Measurements from ENCODE around the gene UBE2G1.

DNA sequence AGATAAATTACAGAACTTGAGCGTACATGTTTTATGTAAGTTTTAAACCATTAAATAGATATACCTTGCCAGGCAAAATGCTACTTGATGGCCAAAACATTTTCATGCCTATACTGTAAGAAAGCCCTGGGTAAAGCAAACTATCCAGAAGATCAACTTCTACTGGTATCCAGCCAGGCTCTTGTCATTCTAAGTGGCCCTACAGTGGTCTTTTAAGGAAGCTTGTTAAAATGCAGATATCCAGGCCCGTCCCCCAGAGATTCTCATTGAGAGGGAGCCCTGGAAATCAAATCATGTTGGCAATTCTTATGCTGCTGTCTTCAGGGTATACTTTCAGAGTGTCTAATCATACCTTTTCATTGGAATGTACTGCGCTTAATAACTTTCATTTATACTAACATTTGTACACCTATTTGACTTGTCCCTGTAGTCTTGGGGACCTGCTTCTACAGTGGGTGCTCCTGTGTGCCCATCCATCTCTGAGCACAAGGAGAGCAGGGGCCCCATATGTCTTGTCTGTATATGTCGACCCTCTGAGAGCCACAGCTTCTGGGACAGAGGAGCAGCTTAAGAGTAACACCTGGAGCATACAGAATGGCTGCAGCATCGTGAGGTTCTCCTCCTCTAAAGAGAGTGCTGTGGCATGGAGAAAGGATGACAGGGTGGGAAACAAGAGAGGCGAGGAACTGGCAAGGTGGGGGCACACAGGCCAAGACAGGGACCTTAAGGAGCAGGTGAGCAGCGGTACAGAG, 59.1 kb downstream of the UBE2G1 start:
- TF ChIP-seq, protein P1, sequence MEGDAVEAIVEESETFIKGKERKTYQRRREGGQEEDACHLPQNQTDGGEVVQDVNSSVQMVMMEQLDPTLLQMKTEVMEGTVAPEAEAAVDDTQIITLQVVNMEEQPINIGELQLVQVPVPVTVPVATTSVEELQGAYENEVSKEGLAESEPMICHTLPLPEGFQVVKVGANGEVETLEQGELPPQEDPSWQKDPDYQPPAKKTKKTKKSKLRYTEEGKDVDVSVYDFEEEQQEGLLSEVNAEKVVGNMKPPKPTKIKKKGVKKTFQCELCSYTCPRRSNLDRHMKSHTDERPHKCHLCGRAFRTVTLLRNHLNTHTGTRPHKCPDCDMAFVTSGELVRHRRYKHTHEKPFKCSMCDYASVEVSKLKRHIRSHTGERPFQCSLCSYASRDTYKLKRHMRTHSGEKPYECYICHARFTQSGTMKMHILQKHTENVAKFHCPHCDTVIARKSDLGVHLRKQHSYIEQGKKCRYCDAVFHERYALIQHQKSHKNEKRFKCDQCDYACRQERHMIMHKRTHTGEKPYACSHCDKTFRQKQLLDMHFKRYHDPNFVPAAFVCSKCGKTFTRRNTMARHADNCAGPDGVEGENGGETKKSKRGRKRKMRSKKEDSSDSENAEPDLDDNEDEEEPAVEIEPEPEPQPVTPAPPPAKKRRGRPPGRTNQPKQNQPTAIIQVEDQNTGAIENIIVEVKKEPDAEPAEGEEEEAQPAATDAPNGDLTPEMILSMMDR (IDR thresholded peaks at IDR 0.05), result no peak
- TF ChIP-seq POLR2A (IDR thresholded peaks at IDR 0.05), result no peak
